Suprapubic skin (tissue), 4 donors: Measurements from ENCODE around the gene PHACTR1. TPM values are rescaled to one million over a fixed set of nuclear protein-coding genes. Genes with fewer than 3 reads are reported as not detected.

Experiments used
- DNase-seq, 2 donors: peaks; one replicate each; pipeline ENCODE4 v3.0.0-alpha.2; 2019; ENCODE audit warnings: low spot score in 2 of 2
- H3K27ac ChIP-seq: fragments of 200-600 bp; sonication (generic); one replicate; pipeline ENCODE4 v1.5.1; 2019
- H3K27me3 ChIP-seq: fragments of 200-600 bp; sonication (generic); one replicate; pipeline ENCODE4 v1.5.1; 2019
- H3K36me3 ChIP-seq: fragments of 200-600 bp; sonication (generic); one replicate; pipeline ENCODE4 v1.5.1; 2019
- H3K4me1 ChIP-seq: fragments of 200-600 bp; sonication (generic); one replicate; pipeline ENCODE4 v1.5.1; 2019
- H3K4me3 ChIP-seq: fragments of 200-600 bp; sonication (generic); one replicate; pipeline ENCODE4 v1.5.1; 2019; ENCODE audit warnings: mild to moderate bottlenecking
- H3K9me3 ChIP-seq: fragments of 200-600 bp; sonication (generic); one replicate; pipeline ENCODE4 v1.5.1; 2019
- EP300 ChIP-seq: sonication (generic); formaldehyde crosslinking; IDR thresholded peaks from one replicate; pipeline ENCODE4 v1.6.1; 2017; ENCODE audit warnings: antibody characterized with exemption
- POLR2A ChIP-seq, 2 donors: fragments of 450-650 bp; IDR thresholded peaks; one replicate each; pipeline ENCODE4 v1.6.1; 2017; ENCODE audit warnings: antibody characterized with exemption in 2 of 2, mild to moderate bottlenecking in 2 of 2, moderate library complexity in 2 of 2
- POLR2AphosphoS5 ChIP-seq, 3 donors: sonication (generic); formaldehyde crosslinking; IDR thresholded peaks; one replicate each; pipeline ENCODE4 v1.6.1; 2017; ENCODE audit warnings: antibody characterized with exemption in 3 of 3
- WGBS: methylation state at CpG from one replicate; pipeline ENCODE4 v1.1.5; 2018; 5-methylcytosine and 5-hydroxymethylcytosine counted together
- total RNA-seq, 4 donors: library from RNA; depleted of rRNA; stranded (reverse); fragments of >200 nt; gene quantifications; one replicate each; pipeline ENCODE4 v1.1.0, GENCODE V29; 2016
- TF ChIP-seq, protein P1 (sequence below), 2 donors: fragments of 200-600 bp in 1 of 2; fragments of 450-650 bp in 1 of 2; sonication (generic) in 1 of 2; IDR thresholded peaks; one replicate each; pipeline ENCODE4 v1.5.1; 2016 to 2019; ENCODE audit warnings: antibody characterized with exemption in 2 of 2, mild to moderate bottlenecking in 1 of 2, moderate library complexity in 1 of 2

The PHACTR1 gene
- total RNA-seq, 4 donors from 2014 or later: 4.0 to 8.2 (median 6.4) TPM

- no peaks in the 10 kb centered on the region for H3K9me3 ChIP-seq
- 70% methylated on average over 1 of the region's 1 CpG for WGBS
- H3K4me1 ChIP-seq: no peaks in the 10 kb centered on the region
- DNase-seq: no peak
- no peaks in the 10 kb centered on the region for H3K36me3 ChIP-seq
- H3K4me3 ChIP-seq: no peak overlapping the region
- no peak overlapping the region for H3K27ac ChIP-seq
- no peak for TF ChIP-seq EP300
- no peak for TF ChIP-seq POLR2A (IDR thresholded peaks at IDR 0.05)
- TF ChIP-seq POLR2AphosphoS5 (IDR thresholded peaks at IDR 0.05): no peak
- TF ChIP-seq, protein P1, sequence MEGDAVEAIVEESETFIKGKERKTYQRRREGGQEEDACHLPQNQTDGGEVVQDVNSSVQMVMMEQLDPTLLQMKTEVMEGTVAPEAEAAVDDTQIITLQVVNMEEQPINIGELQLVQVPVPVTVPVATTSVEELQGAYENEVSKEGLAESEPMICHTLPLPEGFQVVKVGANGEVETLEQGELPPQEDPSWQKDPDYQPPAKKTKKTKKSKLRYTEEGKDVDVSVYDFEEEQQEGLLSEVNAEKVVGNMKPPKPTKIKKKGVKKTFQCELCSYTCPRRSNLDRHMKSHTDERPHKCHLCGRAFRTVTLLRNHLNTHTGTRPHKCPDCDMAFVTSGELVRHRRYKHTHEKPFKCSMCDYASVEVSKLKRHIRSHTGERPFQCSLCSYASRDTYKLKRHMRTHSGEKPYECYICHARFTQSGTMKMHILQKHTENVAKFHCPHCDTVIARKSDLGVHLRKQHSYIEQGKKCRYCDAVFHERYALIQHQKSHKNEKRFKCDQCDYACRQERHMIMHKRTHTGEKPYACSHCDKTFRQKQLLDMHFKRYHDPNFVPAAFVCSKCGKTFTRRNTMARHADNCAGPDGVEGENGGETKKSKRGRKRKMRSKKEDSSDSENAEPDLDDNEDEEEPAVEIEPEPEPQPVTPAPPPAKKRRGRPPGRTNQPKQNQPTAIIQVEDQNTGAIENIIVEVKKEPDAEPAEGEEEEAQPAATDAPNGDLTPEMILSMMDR (IDR thresholded peaks at IDR 0.05): no peak
- no peaks in the 10 kb centered on the region for H3K27me3 ChIP-seq
Observed at GRCh38 chr6:13261464-13261994, 545.0 kb downstream of the PHACTR1 start.

GRCh38 chr6:13262302-13263230, 546.0 kb downstream of the PHACTR1 start:
- 55% methylated on average over 1 of the region's 1 CpG for WGBS
- H3K4me1 ChIP-seq: no peaks in the 10 kb centered on the region
- DNase-seq: no peak
- H3K27me3 ChIP-seq: no peaks in the 10 kb centered on the region
- H3K4me3 ChIP-seq: no peak overlapping the region
- no peaks in the 10 kb centered on the region for H3K9me3 ChIP-seq
- H3K27ac ChIP-seq: no peak overlapping the region
- H3K36me3 ChIP-seq: no peaks in the 10 kb centered on the region
- TF ChIP-seq, protein P1 (IDR thresholded peaks at IDR 0.05): no peak
- TF ChIP-seq EP300: no peak
- TF ChIP-seq POLR2A (IDR thresholded peaks at IDR 0.05): no peak
- TF ChIP-seq POLR2AphosphoS5 (IDR thresholded peaks at IDR 0.05): no peak

GRCh38 chr6:13263669-13264068, 547.1 kb downstream of the PHACTR1 start:
- no peaks in the 10 kb centered on the region for H3K27me3 ChIP-seq
- no peak overlapping the region for H3K27ac ChIP-seq
- H3K9me3 ChIP-seq: no peaks in the 10 kb centered on the region
- peaks cover 1% of the 10 kb centered on the region for H3K4me1 ChIP-seq
- H3K36me3 ChIP-seq: no peaks in the 10 kb centered on the region
- WGBS: 90% methylated on average over 6 of the region's 6 CpGs
- no peak overlapping the region for H3K4me3 ChIP-seq
- TF ChIP-seq POLR2A (IDR thresholded peaks at IDR 0.05) (no peak), POLR2AphosphoS5 (IDR thresholded peaks at IDR 0.05) (no peak), EP300 (no peak)
- TF ChIP-seq, protein P1 (IDR thresholded peaks at IDR 0.05): no peak
- DNase-seq: no peak

- H3K9me3 ChIP-seq: no peaks in the 10 kb centered on the region
Observed at GRCh38 chr6:13267142-13267651, 550.6 kb downstream of the PHACTR1 start.

More at GRCh38 chr6:13267142-13267651, 550.6 kb downstream of the PHACTR1 start:
- H3K4me1 ChIP-seq: peaks cover 7% of the 10 kb centered on the region
- H3K27ac ChIP-seq: no peak overlapping the region
- WGBS: 88% methylated on average over 2 of the region's 2 CpGs
- TF ChIP-seq POLR2AphosphoS5 (IDR thresholded peaks at IDR 0.05): no peak
- TF ChIP-seq, protein P1 (IDR thresholded peaks at IDR 0.05): no peak
- TF ChIP-seq POLR2A (IDR thresholded peaks at IDR 0.05): no peak
- no peak for TF ChIP-seq EP300
- H3K27me3 ChIP-seq: no peaks in the 10 kb centered on the region
- no peak overlapping the region for H3K4me3 ChIP-seq
- DNase-seq: no peak
- H3K36me3 ChIP-seq: peaks cover 6% of the 10 kb centered on the region
